CD4-positive, alpha-beta T cell treated with Interleukin-6 at 100 ng/mL for 8 hours (primary cell): ENCODE data around the gene GPC5.

Source experiments
- DNase-seq: peaks from one replicate; pipeline ENCODE4 v3.0.0-alpha.2; 2020; ENCODE audit warnings: mixed read lengths, low spot score

The GPC5 gene

GRCh38 chr13:91459485-91459884 lies 61.1 kb downstream of the GPC5 start:
- DNase-seq = no peak

DNA sequence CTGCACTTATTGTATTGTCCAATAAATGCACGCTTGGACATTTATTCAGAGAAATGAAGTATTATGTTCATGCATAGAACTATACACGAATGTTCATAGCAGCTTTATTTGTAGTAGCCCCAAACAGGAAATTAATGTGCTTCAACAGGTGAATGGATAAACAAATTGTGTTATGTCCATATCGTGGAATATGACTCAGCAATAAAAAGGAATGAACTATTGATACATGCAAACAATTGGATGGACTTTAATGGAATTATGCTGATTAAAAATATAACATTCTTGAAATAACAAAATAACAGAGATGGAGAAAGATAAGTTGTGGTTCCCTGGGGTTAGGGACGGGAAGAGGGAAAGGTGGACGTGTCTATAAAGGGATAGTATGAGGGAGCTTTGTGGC lies 65.9 kb downstream of the GPC5 start:
- DNase-seq = no peak

- no peak for DNase-seq
Observed at GRCh38 chr13:91467236-91467635, 68.8 kb downstream of the GPC5 start.

- DNase-seq = no peak
Observed at GRCh38 chr13:91468301-91468700, 69.9 kb downstream of the GPC5 start.

DNA sequence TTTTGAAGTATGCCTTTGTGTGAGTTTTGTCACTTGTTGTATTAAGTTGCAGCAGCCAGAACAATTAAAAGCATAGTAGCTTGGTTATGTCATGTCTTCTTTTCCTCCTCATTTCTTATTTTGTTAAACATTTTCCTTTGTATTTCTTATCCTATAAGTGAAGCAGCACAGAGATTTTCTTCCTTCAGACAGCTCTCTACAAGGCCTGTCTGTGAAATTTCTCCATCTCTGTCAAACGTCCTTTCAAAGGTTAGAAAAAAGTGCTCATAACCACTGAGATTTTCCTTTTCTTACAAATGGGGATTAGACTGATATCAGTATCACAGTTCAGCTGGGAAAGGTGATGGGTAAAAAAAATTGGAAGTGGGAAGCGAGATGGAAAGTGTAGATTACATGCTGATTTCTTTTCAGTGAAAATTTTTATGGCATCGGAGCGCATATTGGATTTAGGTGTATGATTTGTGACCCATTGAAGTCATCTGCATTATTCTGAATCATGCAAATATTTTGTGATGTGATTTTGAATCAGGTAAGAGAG lies 71.7 kb downstream of the GPC5 start:
- no peak for DNase-seq

DNA sequence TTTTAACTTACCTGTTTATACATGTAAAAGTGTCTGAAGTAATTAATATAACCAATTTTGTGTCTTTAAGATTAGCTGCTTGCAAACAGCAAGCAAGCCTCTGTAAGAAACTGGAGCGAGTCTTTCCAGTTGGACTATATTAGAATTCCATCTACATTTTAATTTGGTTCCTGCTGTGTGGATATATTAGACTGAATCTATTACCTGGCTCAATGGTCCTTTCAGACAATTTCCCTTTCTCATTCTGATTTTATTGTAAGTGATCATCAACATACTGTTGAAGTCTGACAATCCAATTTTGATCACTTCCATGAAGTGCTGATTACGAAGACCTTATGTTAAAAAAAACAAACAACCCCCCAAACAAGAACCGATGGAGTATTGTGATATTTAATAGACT lies 72.3 kb downstream of the GPC5 start:
- no peak for DNase-seq

DNA sequence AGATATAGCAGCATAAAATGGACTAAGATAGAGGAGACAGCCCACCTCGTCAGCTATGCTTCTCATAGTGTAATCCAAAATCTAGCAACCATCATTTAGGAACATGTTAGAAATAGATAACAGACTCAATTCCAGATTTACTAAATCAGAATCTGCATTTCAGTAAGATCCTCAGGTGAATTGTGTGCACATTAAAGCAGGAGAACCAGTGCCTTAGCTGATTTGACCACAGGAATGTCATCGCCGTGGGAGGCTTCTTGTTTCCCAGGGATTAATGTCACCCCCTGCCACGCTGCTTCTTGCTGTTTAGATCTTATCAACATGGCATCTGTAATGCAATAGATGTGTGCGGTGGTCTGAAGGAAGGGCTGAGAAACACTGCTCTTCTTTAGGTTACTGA lies 84.0 kb downstream of the GPC5 start:
- DNase-seq = no peak

DNA sequence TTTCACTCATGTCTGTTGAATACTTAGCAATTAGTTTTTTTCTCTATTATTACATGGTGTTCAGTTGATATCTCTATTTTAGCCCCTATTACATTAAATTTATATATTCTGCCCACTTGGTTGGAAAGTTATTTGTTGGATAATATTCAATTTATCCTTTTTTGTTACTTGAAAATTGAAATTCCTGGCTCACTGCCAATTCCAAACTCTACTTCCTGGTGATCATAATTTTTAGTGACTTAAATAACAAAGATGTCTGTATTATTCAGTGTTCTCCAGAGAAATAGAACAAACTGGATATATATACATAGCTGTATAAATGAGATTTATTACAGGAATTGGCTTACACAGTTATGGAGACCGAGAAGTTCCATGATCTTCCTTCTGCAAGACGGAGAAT lies 93.6 kb downstream of the GPC5 start:
- no peak for DNase-seq

DNA sequence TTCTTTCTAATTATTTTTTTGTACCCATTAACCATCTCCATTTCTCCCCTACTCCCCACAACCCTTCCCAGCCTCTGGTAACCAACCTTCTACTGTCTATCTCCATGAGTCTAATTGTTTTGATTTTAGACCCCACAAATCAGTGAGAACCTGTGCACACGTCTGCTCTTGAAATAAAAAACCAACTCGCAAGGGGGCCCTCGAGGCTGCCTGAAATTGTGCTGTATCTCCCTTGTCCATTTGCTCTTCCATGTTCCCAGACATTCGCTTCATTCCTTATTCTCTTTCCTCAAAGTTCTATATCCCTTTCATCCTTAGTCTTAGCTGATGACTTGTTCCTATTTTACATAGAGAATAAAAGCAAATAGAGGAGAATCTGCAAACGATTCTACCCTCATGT lies 95.0 kb downstream of the GPC5 start:
- DNase-seq = no peak

GRCh38 chr13:91498298-91498697 lies 99.9 kb downstream of the GPC5 start:
- DNase-seq = no peak

- DNase-seq = no peak
Observed at GRCh38 chr13:91504216-91504615, 105.8 kb downstream of the GPC5 start.

DNA sequence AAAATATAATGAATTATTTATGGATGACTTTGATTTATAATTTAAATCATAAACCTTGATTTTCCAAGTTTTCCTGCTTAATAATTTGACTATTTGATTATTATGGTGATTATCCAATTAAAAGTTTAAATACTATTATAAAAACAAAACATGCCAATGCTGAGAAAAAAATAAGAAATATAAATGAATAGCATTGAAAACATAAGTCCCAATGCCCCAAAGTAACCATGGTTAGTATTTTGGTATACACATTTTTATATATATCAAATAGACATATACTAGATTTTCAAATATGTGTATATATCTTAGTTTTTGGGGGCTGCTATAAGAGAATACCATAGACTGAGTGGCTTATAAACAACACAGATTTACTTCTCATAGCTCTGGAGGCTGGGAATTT lies 108.3 kb downstream of the GPC5 start:
- no peak for DNase-seq

DNA sequence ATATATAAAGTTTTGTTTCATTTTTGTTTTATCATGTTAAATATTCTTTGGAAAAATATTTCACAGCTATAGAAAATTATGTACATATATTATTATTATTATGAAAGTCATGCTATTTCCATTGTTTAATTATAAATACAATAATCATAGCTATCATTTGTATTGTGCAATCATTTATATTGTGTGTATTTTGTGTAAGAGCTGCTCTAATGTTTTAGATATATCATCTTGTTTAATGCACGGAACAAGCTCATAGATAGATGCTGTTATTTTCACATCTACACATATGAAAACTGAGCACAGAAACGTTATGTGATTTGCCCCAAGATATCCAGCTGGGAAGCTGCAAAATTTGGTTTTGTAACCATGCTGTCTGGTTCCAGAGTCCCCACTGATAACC lies 111.6 kb downstream of the GPC5 start:
- DNase-seq = no peak

- no peak for DNase-seq
Observed at GRCh38 chr13:91513790-91514189, 115.4 kb downstream of the GPC5 start.

GRCh38 chr13:91516799-91517198 lies 118.4 kb downstream of the GPC5 start:
- no peak for DNase-seq

DNA sequence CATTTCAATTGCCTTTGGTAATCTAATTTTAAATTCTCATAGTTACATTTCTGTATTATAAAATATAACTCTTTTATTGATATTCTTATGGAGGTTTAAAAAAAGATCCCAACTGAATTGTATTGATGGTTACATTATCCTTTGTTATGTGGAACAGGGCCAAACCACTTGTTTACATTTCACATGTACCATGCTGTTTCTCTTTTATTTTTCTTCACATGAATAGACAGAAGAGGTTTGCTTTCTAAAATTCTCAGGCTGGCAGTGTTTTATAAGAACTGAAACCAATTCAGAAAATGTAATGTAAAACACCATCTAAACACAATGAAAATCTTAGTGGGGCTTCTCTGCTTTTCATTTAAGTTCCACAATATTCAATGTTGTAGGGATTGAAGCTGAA lies 122.5 kb downstream of the GPC5 start:
- DNase-seq = no peak

DNA sequence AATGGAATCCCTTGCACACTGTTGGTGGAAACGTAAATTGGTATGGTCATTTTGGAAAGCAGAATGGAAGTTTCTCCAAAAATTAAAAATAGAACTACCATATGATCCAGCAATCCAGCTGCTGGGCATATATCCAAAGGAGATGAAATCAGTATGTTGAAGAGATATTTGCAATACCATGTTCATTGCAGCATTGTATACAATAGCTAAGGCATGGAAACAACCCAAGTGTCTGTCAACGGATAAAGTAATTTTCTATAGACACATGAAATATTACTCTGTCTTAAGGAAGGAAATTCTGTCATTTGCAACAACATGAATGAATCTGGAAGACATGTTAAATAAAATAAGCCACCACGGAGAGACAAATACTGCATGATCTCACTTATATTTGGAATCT lies 124.7 kb downstream of the GPC5 start:
- no peak for DNase-seq

DNA sequence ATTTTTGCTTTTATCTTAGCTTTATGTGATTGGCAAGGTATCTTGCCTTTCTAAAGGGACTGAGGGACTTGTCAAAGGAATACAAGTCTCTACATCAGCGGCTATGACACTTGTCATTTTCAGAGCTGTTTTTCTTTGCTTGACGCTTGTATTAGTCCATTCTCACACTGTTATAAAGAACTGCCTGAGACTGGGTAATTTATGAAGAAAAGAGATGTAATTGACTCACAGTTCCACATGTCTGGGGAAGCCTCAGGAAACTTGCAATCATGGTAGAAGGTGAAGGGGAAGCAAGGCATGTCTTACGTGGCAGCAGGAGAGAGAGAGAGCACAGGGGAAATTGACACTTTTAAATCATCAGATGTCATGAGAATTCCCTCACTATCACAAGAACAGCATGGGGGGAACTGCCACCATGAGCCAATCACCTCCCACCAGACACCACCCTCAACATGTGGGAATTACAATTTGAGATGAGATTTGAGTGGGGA lies 128.2 kb downstream of the GPC5 start:
- DNase-seq = no peak

GRCh38 chr13:91529739-91530482 lies 131.5 kb downstream of the GPC5 start:
- no peak for DNase-seq

DNA sequence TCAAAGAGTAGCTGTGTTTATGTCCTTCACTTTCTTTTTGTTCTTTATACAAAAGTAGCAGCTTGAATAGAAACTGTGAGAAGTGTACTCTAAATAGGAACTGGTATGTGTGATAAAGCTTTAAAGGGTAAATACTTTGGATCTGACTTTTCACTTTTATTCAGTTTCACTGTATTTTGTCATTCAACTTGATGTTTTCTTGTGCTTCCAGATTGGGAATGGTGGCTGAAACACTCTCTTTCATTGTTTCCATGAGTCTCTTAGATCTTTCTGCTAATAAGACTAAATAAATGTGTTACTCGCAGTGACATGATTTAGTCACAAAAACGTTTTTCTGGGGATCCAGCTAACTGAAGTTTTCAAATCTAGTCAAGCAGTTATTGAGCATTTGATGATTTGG lies 133.2 kb downstream of the GPC5 start:
- no peak for DNase-seq

DNA sequence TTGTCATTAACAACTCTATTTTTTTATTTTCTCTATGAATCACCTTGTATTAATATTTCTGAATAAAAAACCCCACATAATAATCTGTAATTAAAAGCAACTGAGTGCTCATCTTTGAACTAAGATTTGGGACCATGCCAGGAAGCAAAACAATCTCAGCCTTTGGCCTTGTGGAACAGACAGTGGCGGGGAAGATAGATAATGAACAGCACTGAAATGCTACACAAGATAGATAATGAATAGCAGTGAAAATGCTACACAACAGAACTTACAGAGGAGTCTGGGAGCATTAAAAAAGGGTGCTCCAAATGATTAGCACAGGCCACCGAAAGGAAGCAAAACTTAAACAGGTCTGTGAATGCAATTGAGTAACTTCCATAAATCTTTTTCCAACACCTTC lies 134.9 kb downstream of the GPC5 start:
- DNase-seq = no peak

DNA sequence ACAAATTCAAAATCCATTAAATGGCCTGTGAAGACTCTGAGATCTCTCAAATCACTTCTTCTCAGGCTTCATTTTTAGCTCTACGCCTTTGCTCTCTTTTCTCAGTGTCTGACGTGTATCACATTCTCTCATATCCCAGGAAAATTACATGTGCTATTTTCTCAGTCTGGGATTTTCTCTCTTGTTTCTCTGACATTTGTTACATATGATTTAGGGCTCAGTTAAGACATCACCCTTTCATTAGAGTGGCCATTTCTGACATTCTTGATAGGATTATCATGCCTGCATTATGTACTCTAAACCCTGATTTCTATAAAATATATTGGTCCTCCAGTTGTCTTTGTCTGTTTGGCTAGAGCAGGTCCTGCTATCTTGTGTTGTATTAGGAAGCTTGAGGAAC lies 136.6 kb downstream of the GPC5 start:
- no peak for DNase-seq

DNA sequence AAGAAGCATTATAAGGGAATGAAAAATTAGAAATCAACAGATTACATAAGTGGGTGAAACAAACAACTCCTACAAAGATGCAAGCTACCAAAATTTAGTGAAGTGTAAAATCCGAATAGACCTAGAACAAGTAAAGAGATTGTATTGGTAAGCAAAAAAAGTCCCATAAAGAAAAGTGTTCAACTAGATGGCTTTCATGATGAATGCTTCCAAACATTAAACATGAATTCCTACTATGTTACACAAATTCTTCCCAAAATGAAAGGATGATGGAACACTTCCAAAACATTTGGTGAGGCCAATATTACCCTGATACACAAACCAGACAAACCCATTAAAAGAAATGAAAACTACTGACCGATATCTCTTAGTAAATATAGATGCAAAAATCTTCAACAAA lies 139.0 kb downstream of the GPC5 start:
- DNase-seq = no peak
